HG03439 (cell line): ENCODE measurements around the gene GOLGA8N.

Experiments used
- ATAC-seq: cut with Tn5 transposase; IDR thresholded peaks from one replicate; pipeline ENCODE4 v1.9.1; 2021; ENCODE audit warnings: mild to moderate bottlenecking, moderate library complexity; ENCODE audit not compliant: unreplicated experiment

The GOLGA8N gene

GRCh38 chr15:32649342-32649741 is 56.1 kb downstream of the GOLGA8N start:
- no peak for ATAC-seq

GRCh38 chr15:32651229-32651837 is 58.1 kb downstream of the GOLGA8N start:
- ATAC-seq, result no peak

- no peak for ATAC-seq
Observed at GRCh38 chr15:32652178-32652577, 58.9 kb downstream of the GOLGA8N start.

GRCh38 chr15:32656091-32656490 is 62.8 kb downstream of the GOLGA8N start:
- no peak for ATAC-seq

- no peak for ATAC-seq
Observed at GRCh38 chr15:32656496-32656895, 63.2 kb downstream of the GOLGA8N start.
